ENCODE results near the gene CD300LG. TPM values are rescaled to one million over a fixed set of nuclear protein-coding genes. Genes with fewer than 3 reads are reported as not detected.

Gene CD300LG
- total RNA-seq, 3 donors from 2014 or later = 17.9 to 69.2 (median 51.0) TPM

GRCh38 chr17:43844241-43844640 is 2.7 kb upstream of the CD300LG start:
- Histone ChIP-seq H3K4me1 (peaks cover 3 to 6% of the 10 kb centered on the region in 2 donors), H3K9me3 (no peaks in the 10 kb centered on the region), H3K27me3 (no peaks in the 10 kb centered on the region), H3K36me3 (no peaks in the 10 kb centered on the region), H3K4me3 (no peak overlapping the region), H3K27ac (no peak overlapping the region)
- DNase-seq (ENCODE audit: low spot score in 2 of 2) = no peak
- intact Hi-C loops (cut with DNase I; ENCODE audit: low total_unique reads) = no loop called here
- no peak for TF ChIP-seq CTCF (IDR thresholded peaks at IDR 0.05)
- TF ChIP-seq POLR2AphosphoS5 (IDR thresholded peaks at IDR 0.05) = no peak
- no peak for TF ChIP-seq POLR2A (IDR thresholded peaks at IDR 0.05)

- no peaks in the 10 kb centered on the region for H3K9me3 ChIP-seq
- H3K27me3 ChIP-seq = no peaks in the 10 kb centered on the region
- H3K36me3 ChIP-seq = no peaks in the 10 kb centered on the region
- TF ChIP-seq POLR2AphosphoS5 (IDR thresholded peaks at IDR 0.05) (no peak), CTCF (IDR thresholded peaks at IDR 0.05) (no peak), POLR2A (IDR thresholded peaks at IDR 0.05) (no peak)
- peak overlapping the region in 1 of 2 donors; percentile 34 for H3K27ac ChIP-seq
- peaks cover 3 to 4% of the 10 kb centered on the region in 2 donors for H3K4me1 ChIP-seq
- intact Hi-C loops (cut with DNase I; ENCODE audit: low total_unique reads) = no loop called here
- H3K4me3 ChIP-seq = no peak overlapping the region
- no peak for DNase-seq (ENCODE audit: low spot score in 2 of 2)
Measured at GRCh38 chr17:43845766-43846165, 1.2 kb upstream of the CD300LG start.

GRCh38 chr17:43846221-43846712 is 709 bp upstream of the CD300LG start:
- no peak for TF ChIP-seq POLR2A (IDR thresholded peaks at IDR 0.05)
- peak; percentile 93 to 98 (median 96) for TF ChIP-seq CTCF (IDR thresholded peaks at IDR 0.05)
- peak in 2 of 3 donors; percentile 44 to 46 for TF ChIP-seq POLR2AphosphoS5 (IDR thresholded peaks at IDR 0.05)
- Histone ChIP-seq H3K4me3 (peak overlapping the region in 2 of 3 donors; percentile 45 to 52), H3K9me3 (no peaks in the 10 kb centered on the region), H3K27me3 (no peaks in the 10 kb centered on the region), H3K36me3 (no peaks in the 10 kb centered on the region), H3K4me1 (peaks cover 0 to 3% of the 10 kb centered on the region in 2 donors), H3K27ac (peak overlapping the region in 1 of 2 donors; percentile 36)
- intact Hi-C loops (cut with DNase I; ENCODE audit: low total_unique reads) = no loop called here
- peak; percentile 66 to 81 for DNase-seq (ENCODE audit: low spot score in 2 of 2)

GRCh38 chr17:43848601-43849000 is 1.6 kb downstream of the CD300LG start:
- Histone ChIP-seq H3K4me3 (peak overlapping the region in 2 of 3 donors; percentile 31 to 52), H3K27ac (no peak overlapping the region), H3K9me3 (no peaks in the 10 kb centered on the region), H3K36me3 (no peaks in the 10 kb centered on the region), H3K4me1 (peaks cover 0 to 3% of the 10 kb centered on the region in 2 donors), H3K27me3 (no peaks in the 10 kb centered on the region)
- TF ChIP-seq POLR2A (IDR thresholded peaks at IDR 0.05) (no peak), POLR2AphosphoS5 (IDR thresholded peaks at IDR 0.05) (no peak)
- no peak for DNase-seq (ENCODE audit: low spot score in 2 of 2)
- intact Hi-C loops (cut with DNase I; ENCODE audit: low total_unique reads) = no loop called here

- no peak overlapping the region for H3K27ac ChIP-seq
- H3K27me3 ChIP-seq = no peaks in the 10 kb centered on the region
- intact Hi-C loops (cut with DNase I; ENCODE audit: low total_unique reads) = no loop called here
- H3K36me3 ChIP-seq = no peaks in the 10 kb centered on the region
- peaks cover 0 to 3% of the 10 kb centered on the region in 2 donors for H3K4me1 ChIP-seq
- no peak for DNase-seq (ENCODE audit: low spot score in 2 of 2)
- TF ChIP-seq POLR2A (IDR thresholded peaks at IDR 0.05) (no peak), CTCF (IDR thresholded peaks at IDR 0.05) (no peak), POLR2AphosphoS5 (IDR thresholded peaks at IDR 0.05) (no peak)
- H3K9me3 ChIP-seq = no peaks in the 10 kb centered on the region
- H3K4me3 ChIP-seq = peak overlapping the region in 2 of 3 donors; percentile 13 to 52
Measured at GRCh38 chr17:43849116-43849515, 2.1 kb downstream of the CD300LG start.
